ENCODE results near the gene SLC35C1. TPM values are rescaled to one million over a fixed set of nuclear protein-coding genes. Genes with fewer than 3 reads are reported as not detected.

Gene SLC35C1
- total RNA-seq, 1 experiment from 2014 or later: 8.9 TPM

DNA sequence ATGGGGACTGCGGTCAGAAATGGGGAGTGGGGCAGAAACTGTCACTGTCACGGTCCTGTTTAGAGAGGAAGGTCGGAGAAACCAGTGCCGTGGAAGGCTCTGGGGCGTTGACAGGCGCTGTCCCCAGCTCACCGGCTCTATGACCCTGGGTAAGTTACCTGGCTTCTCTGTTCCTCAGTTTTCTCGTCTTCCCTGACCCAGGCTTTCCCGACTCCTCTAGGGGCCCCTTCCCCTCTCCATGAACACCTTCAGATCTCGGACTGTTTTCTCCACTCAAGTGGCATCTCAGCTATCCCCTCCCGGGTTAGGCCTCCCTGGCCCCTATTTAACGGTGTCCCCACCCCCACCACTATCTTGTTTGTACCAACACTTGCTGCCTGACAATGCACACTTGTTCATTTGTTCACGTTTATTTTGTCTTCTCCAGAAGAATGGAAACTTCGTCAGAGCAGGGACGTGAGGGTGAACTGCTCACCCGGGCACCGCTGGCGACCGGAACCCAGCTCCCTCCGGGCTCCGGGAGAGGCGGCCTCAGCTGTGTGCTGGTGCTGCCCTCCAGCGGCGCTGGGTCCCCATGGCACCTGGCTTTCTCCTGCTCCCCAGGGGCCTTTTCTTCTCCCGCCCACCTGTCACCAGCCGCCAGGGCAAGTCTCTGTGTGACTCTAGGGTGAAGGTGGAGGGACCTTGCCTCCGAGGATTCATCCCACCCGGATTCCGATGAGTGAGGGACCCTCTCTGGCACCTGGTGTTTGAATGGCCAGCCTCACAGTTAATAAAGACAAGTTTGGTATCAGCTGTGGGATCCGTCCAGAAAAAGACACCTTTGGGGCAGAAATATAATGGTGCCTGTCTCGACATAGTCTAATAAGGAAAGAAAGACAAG is 33.1 kb upstream of the SLC35C1 start:
- no CpG with 5 or more reads among the region's 31 CpGs for WGBS (ENCODE audit: extremely low coverage, insufficient read length, low lambda C conversion rate)
- peaks cover 4 to 14% of the 10 kb centered on the region in 2 experiments for H3K4me1 Mint-ChIP-seq
- H2AK5ac ChIP-seq (ENCODE audit: insufficient read length, low read length): no peak overlapping the region

More for the DNA sequence above, 33.1 kb upstream of the SLC35C1 start:
- no peak overlapping the region for H3K14ac ChIP-seq (ENCODE audit: insufficient read depth, low read length)
- H4K91ac ChIP-seq (ENCODE audit: insufficient read length, low read depth, low read length): no peak overlapping the region
- H2BK5ac ChIP-seq (ENCODE audit: insufficient read length, low read length): no peak overlapping the region
- H3K23ac ChIP-seq (ENCODE audit: insufficient read length, low read depth, low read length): no peak overlapping the region
- peaks cover 3% of the 10 kb centered on the region for H4K20me1 ChIP-seq (ENCODE audit: control insufficient read depth, insufficient read depth, insufficient read length)
- no peak overlapping the region for H3K9ac ChIP-seq (ENCODE audit: extremely low read depth, insufficient read length, low read length)
- no peak overlapping the region for H4K8ac ChIP-seq (replicated peaks; ENCODE audit: insufficient read length, low read depth, low read length)
- H3K9me3 Mint-ChIP-seq: no peaks in the 10 kb centered on the region
- H3K79me1 ChIP-seq (ENCODE audit: insufficient read depth, low read depth, low read length, poor library complexity, severe bottlenecking): no peaks in the 10 kb centered on the region
- H2AFZ ChIP-seq (ENCODE audit: low read length): no peak overlapping the region
- H3K9me3 ChIP-seq (ENCODE audit: control insufficient read depth, low read depth, low read length): no peaks in the 10 kb centered on the region
- no peak overlapping the region for H3K18ac ChIP-seq (ENCODE audit: insufficient read length, low read depth, low read length)
- peak overlapping the region; percentile 86 for H3K4me2 ChIP-seq (ENCODE audit: insufficient read depth, insufficient read length, low read length)
- H2BK120ac ChIP-seq (ENCODE audit: low read depth, low read length, poor library complexity, severe bottlenecking): no peak overlapping the region
- peak overlapping the region; percentile 65 to 82 for H3K4me3 Mint-ChIP-seq
- no peaks in the 10 kb centered on the region; the same call in 1 of the 2 replicates for H3K4me1 ChIP-seq (ENCODE audit: insufficient read depth, low read length)
- TF ChIP-seq, protein P1, sequence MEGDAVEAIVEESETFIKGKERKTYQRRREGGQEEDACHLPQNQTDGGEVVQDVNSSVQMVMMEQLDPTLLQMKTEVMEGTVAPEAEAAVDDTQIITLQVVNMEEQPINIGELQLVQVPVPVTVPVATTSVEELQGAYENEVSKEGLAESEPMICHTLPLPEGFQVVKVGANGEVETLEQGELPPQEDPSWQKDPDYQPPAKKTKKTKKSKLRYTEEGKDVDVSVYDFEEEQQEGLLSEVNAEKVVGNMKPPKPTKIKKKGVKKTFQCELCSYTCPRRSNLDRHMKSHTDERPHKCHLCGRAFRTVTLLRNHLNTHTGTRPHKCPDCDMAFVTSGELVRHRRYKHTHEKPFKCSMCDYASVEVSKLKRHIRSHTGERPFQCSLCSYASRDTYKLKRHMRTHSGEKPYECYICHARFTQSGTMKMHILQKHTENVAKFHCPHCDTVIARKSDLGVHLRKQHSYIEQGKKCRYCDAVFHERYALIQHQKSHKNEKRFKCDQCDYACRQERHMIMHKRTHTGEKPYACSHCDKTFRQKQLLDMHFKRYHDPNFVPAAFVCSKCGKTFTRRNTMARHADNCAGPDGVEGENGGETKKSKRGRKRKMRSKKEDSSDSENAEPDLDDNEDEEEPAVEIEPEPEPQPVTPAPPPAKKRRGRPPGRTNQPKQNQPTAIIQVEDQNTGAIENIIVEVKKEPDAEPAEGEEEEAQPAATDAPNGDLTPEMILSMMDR (conservative IDR thresholded peaks at IDR 0.05): peak; percentile 94
- no peaks in the 10 kb centered on the region for H3K36me3 Mint-ChIP-seq (ENCODE audit: insufficient read depth in 1 of 3, low read depth in 3 of 3)
- no peak overlapping the region for H3K56ac ChIP-seq (ENCODE audit: insufficient read length, low read depth, low read length)
- no peak overlapping the region for H2BK15ac ChIP-seq (ENCODE audit: low read depth, low read length)
- peaks cover 28% of the 10 kb centered on the region for H3K27me3 Mint-ChIP-seq (ENCODE audit: low read depth)
- H3K27ac Mint-ChIP-seq: no peak overlapping the region
- no peak overlapping the region for H2BK12ac ChIP-seq (ENCODE audit: insufficient read length, low read depth, low read length)
- H3T11ph ChIP-seq (ENCODE audit: low read length): no peak overlapping the region
- no peaks in the 10 kb centered on the region for H3K79me2 ChIP-seq (ENCODE audit: insufficient read depth, low read length)
- no peak overlapping the region for H3K4ac ChIP-seq (ENCODE audit: low read depth, low read length)
- H4K5ac ChIP-seq (ENCODE audit: insufficient read length, low read depth, low read length): no peak overlapping the region
- H3K23me2 ChIP-seq (ENCODE audit: insufficient read length, low read depth, low read length, poor library complexity, severe bottlenecking): peaks cover 6% of the 10 kb centered on the region
- H3K27me3 ChIP-seq (ENCODE audit: insufficient read depth, low read length): no peaks in the 10 kb centered on the region; the same call in 1 of the 2 replicates
- DNase-seq: peak; percentile 87
- H2BK20ac ChIP-seq (ENCODE audit: low read depth, low read length, poor library complexity, severe bottlenecking): no peak overlapping the region
- no peak overlapping the region for H3K27ac ChIP-seq (ENCODE audit: insufficient read length, low read depth, low read length)

Data from H9 (cell line).